ENCODE results near the gene ADSS2.
"Not testable (repeated sequence)": the region's sequence is repeated elsewhere in the genome, so short reads cannot be mapped to it uniquely, and the experiment has no call there.

ADSS2 gene

GRCh38 chr1:244451539-244451950 lies at the start of gene ADSS2:
ADSS2 (minus strand) TSS chr1:244451909; CDS start chr1:244451817, 92 bp downstream.
- DNase-seq (ENCODE audit: low read depth), result no peak

- DNase-seq (ENCODE audit: low read depth), result not testable (repeated sequence)
Observed at GRCh38 chr1:244500515-244500914, 48.8 kb upstream of the ADSS2 start.

- not testable (repeated sequence) for DNase-seq (ENCODE audit: low read depth)
Observed at GRCh38 chr1:244499484-244499883, 47.8 kb upstream of the ADSS2 start.

GRCh38 chr1:244497805-244498204 lies 46.1 kb upstream of the ADSS2 start:
- no peak for DNase-seq (ENCODE audit: low read depth)

GRCh38 chr1:244496186-244496585 lies 44.5 kb upstream of the ADSS2 start:
- DNase-seq (ENCODE audit: low read depth), result no peak

- DNase-seq (ENCODE audit: low read depth), result no peak
Observed at GRCh38 chr1:244494653-244495052, 42.9 kb upstream of the ADSS2 start.

GRCh38 chr1:244484971-244485370 lies 33.3 kb upstream of the ADSS2 start:
- not testable (repeated sequence) for DNase-seq (ENCODE audit: low read depth)

GRCh38 chr1:244473059-244473605 lies 21.4 kb upstream of the ADSS2 start:
- DNase-seq (ENCODE audit: low read depth), result no peak

- DNase-seq (ENCODE audit: low read depth), result no peak
Observed at GRCh38 chr1:244466724-244467123, 15.0 kb upstream of the ADSS2 start.

- DNase-seq (ENCODE audit: low read depth), result peak; percentile 55
Observed at GRCh38 chr1:244461245-244462071, 9.7 kb upstream of the ADSS2 start, which contains the start of gene CATSPERE. CATSPERE (plus strand) TSS chr1:244461273; CDS start chr1:244461430, 157 bp downstream.

- no peak for DNase-seq (ENCODE audit: low read depth)
Observed at GRCh38 chr1:244460197-244460596, 8.5 kb upstream of the ADSS2 start.

- no peak for DNase-seq (ENCODE audit: low read depth)
Observed at GRCh38 chr1:244458781-244459180, 7.1 kb upstream of the ADSS2 start.

GRCh38 chr1:244456586-244456985 lies 4.9 kb upstream of the ADSS2 start:
- no peak for DNase-seq (ENCODE audit: low read depth)

- no peak for DNase-seq (ENCODE audit: low read depth)
Observed at GRCh38 chr1:244454412-244454811, 2.7 kb upstream of the ADSS2 start.

- peak; percentile 99 for DNase-seq (ENCODE audit: low read depth)
Observed at GRCh38 chr1:244451951-244452795, 464 bp upstream of the ADSS2 start.

- peak; percentile 44 for DNase-seq (ENCODE audit: low read depth)
Observed at GRCh38 chr1:244450597-244451538, 841 bp downstream of the ADSS2 start.

GRCh38 chr1:244449936-244450508 lies 1.7 kb downstream of the ADSS2 start:
- DNase-seq (ENCODE audit: low read depth), result no peak

- DNase-seq (ENCODE audit: low read depth), result no peak
Observed at GRCh38 chr1:244448279-244449036, 3.3 kb downstream of the ADSS2 start.

- DNase-seq (ENCODE audit: low read depth), result no peak
Observed at GRCh38 chr1:244447552-244447951, 4.2 kb downstream of the ADSS2 start.

GRCh38 chr1:244447024-244447423 lies 4.7 kb downstream of the ADSS2 start:
- DNase-seq (ENCODE audit: low read depth), result no peak
